ENCODE results near the gene ZNF786. TPM values are rescaled to one million over a fixed set of nuclear protein-coding genes. Genes with fewer than 3 reads are reported as not detected.

The ZNF786 gene
- total and polyA plus RNA-seq, 10 of the 15 experiments (the other 5 are each of a cell fraction or from before 2014, with no cell fraction given): 0.47 to 7.0 (median 4.2) TPM

DNA sequence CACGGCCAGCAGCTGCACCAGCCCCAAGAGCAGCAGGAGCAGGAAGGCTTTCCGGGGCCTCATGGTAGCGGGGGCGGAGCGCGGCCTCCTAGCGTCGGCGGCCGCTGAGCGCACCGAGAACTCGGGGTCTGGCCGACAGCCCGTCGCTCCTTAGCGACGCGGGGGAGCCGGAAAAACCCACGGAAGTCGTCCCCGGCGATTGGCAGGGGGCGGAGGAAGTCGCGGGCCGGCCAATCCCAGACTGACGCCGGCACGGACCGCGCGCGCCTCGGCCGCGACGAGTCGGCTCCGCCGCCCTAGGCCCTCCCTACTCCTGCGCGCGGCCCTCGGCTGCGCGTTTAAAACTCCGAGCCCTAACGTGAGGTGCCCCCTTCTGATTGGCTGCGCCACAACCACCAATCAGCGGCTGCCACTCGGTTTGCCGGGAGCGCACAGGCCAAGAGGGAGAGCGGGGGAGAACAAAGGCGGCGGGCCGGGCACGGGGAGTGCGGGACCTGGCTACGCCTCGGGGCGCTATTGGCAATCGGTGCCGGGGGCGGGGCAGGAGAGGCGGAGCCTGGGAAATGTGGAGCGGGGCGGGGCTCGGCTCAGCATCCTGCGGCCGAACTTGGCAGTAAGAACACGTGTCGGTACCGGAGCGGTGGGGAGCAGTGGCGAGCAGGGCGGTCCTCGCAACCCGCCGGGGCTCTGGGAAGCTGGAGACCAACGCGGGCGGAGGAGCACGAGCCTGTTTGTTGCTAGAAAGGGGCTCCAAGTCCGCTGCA, 62.0 kb downstream of the ZNF786 start, which contains the start of gene PDIA4 (continued):
- TF ChIP-seq TARDBP (IDR thresholded peaks at IDR 0.05; ENCODE audit: borderline replicate concordance) (no peak), CBFB (IDR thresholded peaks at IDR 0.05; ENCODE audit: low read depth) (0 out of 2 replicates have a peak, but pooled peaks have one; percentile 21), SMARCA5 (IDR thresholded peaks at IDR 0.05) (peak; percentile 82; the same call in 1 of the 2 replicates), BCL11A (IDR thresholded peaks at IDR 0.05; ENCODE audit: low read depth, low read length) (no peak), STAT3 (IDR thresholded peaks at IDR 0.05; ENCODE audit: low read depth, low read length) (no peak), NBN (IDR thresholded peaks at IDR 0.05) (0 out of 2 replicates have a peak, but pooled peaks have one; percentile 36), HCFC1 (IDR thresholded peaks at IDR 0.05; ENCODE audit: low read length) (no peak), NR2C1 (IDR thresholded peaks at IDR 0.05) (no peak), CREM (IDR thresholded peaks at IDR 0.05; ENCODE audit: low read depth) (peak; percentile 87), RUNX3 (IDR thresholded peaks at IDR 0.05; ENCODE audit: low read length) (peak; percentile 42), POLR2AphosphoS5 (IDR thresholded peaks at IDR 0.05; ENCODE audit: low read length) (peak; percentile 82), IKZF2 (IDR thresholded peaks at IDR 0.05) (no peak), YY1 (IDR thresholded peaks at IDR 0.05; ENCODE audit: low read depth, low read length) (peak; percentile 52; the same call in 1 of the 2 replicates), WRNIP1 (IDR thresholded peaks at IDR 0.05; ENCODE audit: borderline replicate concordance, low read depth, low read length) (no peak), KDM1A (IDR thresholded peaks at IDR 0.05; ENCODE audit: borderline replicate concordance) (no peak), TCF7 (IDR thresholded peaks at IDR 0.05; ENCODE audit: borderline replicate concordance) (no peak), BMI1 (IDR thresholded peaks at IDR 0.05; ENCODE audit: borderline replicate concordance) (no peak), MTA3 (IDR thresholded peaks at IDR 0.05; ENCODE audit: borderline replicate concordance, low read length) (no peak), CREB1 (IDR thresholded peaks at IDR 0.05; ENCODE audit: low read depth) (peak; percentile 91), KAT2A (conservative IDR thresholded peaks at IDR 0.05; ENCODE audit: control insufficient read depth, low read depth, low read length) (no peak), NR2C2 (IDR thresholded peaks at IDR 0.05; ENCODE audit: borderline replicate concordance, control insufficient read depth, insufficient read length, low read depth) (no peak), PML (IDR thresholded peaks at IDR 0.05; ENCODE audit: low read length) (peak; percentile 46; the same call in 1 of the 2 replicates), HDAC6 (IDR thresholded peaks at IDR 0.05; ENCODE audit: unreplicated experiment) (peak; percentile 39), POLR2A (IDR thresholded peaks at IDR 0.05; ENCODE audit: low read depth, low read length) (peak; percentile 86), ZBED1 (IDR thresholded peaks at IDR 0.05; ENCODE audit: borderline replicate concordance) (peak; percentile 29; the same call in 1 of the 2 replicates), STAT1 (conservative IDR thresholded peaks at IDR 0.05) (peak; percentile 81; the same call in 1 of the 2 replicates)
- TF ChIP-seq, protein P1, sequence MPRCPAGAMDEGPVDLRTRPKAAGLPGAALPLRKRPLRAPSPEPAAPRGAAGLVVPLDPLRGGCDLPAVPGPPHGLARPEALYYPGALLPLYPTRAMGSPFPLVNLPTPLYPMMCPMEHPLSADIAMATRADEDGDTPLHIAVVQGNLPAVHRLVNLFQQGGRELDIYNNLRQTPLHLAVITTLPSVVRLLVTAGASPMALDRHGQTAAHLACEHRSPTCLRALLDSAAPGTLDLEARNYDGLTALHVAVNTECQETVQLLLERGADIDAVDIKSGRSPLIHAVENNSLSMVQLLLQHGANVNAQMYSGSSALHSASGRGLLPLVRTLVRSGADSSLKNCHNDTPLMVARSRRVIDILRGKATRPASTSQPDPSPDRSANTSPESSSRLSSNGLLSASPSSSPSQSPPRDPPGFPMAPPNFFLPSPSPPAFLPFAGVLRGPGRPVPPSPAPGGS (IDR thresholded peaks at IDR 0.05; ENCODE audit: borderline replicate concordance, insufficient read depth, low read depth, low read length, poor library complexity, severe bottlenecking): no peak
- TF ChIP-seq, protein P2, sequence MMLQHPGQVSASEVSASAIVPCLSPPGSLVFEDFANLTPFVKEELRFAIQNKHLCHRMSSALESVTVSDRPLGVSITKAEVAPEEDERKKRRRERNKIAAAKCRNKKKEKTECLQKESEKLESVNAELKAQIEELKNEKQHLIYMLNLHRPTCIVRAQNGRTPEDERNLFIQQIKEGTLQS (IDR thresholded peaks at IDR 0.05; ENCODE audit: borderline replicate concordance, extremely low read depth, low read depth, low read length): peak; percentile 5; the same call in 1 of the 2 replicates
- TF ChIP-seq, protein P3, sequence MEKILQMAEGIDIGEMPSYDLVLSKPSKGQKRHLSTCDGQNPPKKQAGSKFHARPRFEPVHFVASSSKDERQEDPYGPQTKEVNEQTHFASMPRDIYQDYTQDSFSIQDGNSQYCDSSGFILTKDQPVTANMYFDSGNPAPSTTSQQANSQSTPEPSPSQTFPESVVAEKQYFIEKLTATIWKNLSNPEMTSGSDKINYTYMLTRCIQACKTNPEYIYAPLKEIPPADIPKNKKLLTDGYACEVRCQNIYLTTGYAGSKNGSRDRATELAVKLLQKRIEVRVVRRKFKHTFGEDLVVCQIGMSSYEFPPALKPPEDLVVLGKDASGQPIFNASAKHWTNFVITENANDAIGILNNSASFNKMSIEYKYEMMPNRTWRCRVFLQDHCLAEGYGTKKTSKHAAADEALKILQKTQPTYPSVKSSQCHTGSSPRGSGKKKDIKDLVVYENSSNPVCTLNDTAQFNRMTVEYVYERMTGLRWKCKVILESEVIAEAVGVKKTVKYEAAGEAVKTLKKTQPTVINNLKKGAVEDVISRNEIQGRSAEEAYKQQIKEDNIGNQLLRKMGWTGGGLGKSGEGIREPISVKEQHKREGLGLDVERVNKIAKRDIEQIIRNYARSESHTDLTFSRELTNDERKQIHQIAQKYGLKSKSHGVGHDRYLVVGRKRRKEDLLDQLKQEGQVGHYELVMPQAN (conservative IDR thresholded peaks at IDR 0.05): peak; percentile 90
- TF ChIP-seq, protein P4, sequence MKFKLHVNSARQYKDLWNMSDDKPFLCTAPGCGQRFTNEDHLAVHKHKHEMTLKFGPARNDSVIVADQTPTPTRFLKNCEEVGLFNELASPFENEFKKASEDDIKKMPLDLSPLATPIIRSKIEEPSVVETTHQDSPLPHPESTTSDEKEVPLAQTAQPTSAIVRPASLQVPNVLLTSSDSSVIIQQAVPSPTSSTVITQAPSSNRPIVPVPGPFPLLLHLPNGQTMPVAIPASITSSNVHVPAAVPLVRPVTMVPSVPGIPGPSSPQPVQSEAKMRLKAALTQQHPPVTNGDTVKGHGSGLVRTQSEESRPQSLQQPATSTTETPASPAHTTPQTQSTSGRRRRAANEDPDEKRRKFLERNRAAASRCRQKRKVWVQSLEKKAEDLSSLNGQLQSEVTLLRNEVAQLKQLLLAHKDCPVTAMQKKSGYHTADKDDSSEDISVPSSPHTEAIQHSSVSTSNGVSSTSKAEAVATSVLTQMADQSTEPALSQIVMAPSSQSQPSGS (IDR thresholded peaks at IDR 0.05; ENCODE audit: low read length): no peak
